T-helper 9 cell (primary cell): Measurements from ENCODE around the gene ASCL3.
A peak's percentile ranks its signal among the peaks of the same experiment; 100 is the strongest.
"Not testable (repeated sequence)": the region's sequence is repeated elsewhere in the genome, so short reads cannot be mapped to it uniquely, and the experiment has no call there.

Source experiments
- DNase-seq: peaks from one replicate; pipeline ENCODE4 v3.0.0-alpha.2; 2020

The ASCL3 gene

GRCh38 chr11:8947230-8947943 lies 4.6 kb upstream of the ASCL3 start:
- DNase-seq, result no peak

DNA sequence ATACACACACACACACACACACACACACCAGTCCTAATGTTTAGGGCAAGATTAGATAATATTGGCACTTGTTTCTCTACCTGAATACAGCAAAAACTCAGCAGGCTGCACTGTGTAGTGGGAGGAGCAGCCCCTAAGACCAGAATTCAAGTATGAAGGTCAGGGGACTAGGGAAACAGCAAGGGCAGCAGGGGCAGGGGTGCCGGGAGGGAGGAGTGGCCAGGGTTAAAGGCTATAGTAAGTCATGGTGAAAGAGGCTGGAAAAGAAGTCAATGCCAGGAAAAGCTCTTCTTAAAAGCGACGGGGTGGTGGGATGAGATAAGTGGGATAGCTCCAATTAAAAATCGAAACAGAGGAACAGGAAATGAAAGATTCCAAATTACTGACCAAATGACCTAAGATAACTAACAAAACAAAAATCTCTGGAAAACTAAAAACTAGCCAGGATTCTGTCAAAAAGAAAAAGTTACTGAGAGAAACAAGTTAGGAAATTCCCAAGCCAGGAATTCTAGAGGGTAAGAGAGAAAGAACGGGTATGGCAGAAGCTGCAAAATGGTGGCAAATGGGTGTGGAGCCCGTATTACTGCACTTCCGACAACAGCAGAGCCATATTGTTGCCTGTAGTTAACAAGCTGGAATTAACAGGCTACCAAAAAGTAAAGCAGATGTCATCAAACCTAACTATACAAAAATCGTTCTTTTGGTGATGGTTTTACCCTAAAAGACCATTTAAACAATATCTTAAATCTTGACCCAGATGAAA lies 1.3 kb downstream of the ASCL3 start:
- DNase-seq, result no peak

DNA sequence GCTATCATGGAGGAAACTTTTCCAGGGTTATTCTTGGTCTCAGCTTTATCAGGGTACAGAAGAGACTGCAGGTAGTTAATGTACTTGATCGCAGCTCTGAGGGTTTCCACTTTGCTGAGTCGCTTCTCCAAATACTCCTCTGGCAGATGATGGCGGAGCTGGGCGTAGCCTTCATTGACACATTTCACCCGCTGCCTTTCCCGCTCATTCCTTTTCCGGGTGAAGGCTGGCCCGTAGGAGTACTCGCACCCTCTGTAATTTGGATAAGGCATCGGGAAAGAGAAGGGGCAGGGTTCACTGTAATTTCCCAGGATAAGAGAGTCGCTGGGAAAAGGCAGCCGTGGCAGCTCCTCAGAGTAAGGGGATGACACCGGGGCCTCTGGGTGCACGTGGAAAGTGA lies 5.2 kb downstream of the ASCL3 start:
- no peak for DNase-seq

- no peak for DNase-seq
Observed at GRCh38 chr11:8937159-8937558, 5.7 kb downstream of the ASCL3 start.

GRCh38 chr11:8935789-8936188 lies 7.0 kb downstream of the ASCL3 start:
- DNase-seq, result not testable (repeated sequence)

GRCh38 chr11:8934742-8935488 lies 7.9 kb downstream of the ASCL3 start:
- no peak for DNase-seq

GRCh38 chr11:8933931-8934330 lies 8.9 kb downstream of the ASCL3 start:
- no peak for DNase-seq

- no peak for DNase-seq
Observed at GRCh38 chr11:8932564-8933180, 10.1 kb downstream of the ASCL3 start, which contains the start of gene C11orf16. Gene C11orf16, minus strand, starts transcription at chr11:8932947. Its CDS starts 639 bp downstream, at chr11:8932308.

GRCh38 chr11:8930456-8931175 lies 12.2 kb downstream of the ASCL3 start:
- DNase-seq, result no peak

DNA sequence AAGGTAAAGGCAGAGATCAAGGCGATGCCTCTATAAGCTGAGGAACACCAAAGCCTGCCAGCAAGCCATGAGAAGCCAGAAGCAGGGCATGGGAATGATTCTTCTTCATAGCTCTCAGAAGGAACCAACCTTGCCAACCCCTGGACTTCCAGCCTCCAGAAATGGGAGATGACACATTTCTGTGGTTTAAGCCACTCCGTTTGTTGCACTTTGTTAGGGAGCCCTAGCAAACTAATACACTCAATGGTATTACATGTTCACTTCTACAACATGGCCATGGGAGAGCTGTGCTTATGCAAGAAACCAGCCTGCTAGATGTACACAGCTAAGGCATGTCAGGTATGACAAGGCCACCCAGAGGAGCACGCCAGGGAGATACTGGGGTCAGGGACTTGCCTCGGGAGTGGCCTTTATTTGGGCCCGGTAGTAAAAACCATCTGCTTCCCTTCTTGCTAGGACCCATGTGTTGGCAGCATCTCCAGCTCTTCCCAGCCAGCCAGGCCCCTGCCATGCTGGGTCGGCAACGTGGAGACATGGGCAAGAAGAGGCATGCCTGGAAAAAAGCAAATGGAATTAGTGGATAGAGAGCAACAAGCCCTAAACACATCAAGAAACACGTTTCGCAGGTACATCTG lies 13.7 kb downstream of the ASCL3 start:
- no peak for DNase-seq

- DNase-seq, result no peak
Observed at GRCh38 chr11:8928205-8928604, 14.6 kb downstream of the ASCL3 start.

- no peak for DNase-seq
Observed at GRCh38 chr11:8927233-8927632, 15.6 kb downstream of the ASCL3 start.

DNA sequence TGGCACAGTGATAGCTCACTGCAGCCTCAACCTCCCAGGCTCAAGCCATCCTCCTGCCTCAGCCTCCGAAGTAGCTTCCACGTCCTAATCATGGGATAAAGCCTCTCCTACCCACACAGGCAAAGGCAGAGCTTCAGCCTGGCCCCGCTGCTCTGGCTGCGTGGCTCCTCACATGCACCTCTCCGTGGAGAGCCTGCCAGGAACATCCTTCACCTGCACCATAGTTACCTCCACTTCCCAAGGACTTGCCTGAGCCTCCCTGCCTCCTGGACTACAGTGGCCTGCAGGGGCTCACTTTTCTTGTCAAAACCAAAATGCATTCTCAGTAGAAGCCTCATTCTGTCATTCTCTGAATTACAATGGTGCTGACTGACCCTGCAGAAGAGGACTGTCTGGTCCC lies 16.6 kb downstream of the ASCL3 start:
- no peak for DNase-seq

GRCh38 chr11:8925711-8926110 lies 17.1 kb downstream of the ASCL3 start:
- DNase-seq, result no peak

GRCh38 chr11:8922691-8923090 lies 20.1 kb downstream of the ASCL3 start:
- no peak for DNase-seq

- no peak for DNase-seq
Observed at GRCh38 chr11:8917157-8917825, 25.5 kb downstream of the ASCL3 start.

GRCh38 chr11:8914661-8915018 lies 28.2 kb downstream of the ASCL3 start:
- no peak for DNase-seq

DNA sequence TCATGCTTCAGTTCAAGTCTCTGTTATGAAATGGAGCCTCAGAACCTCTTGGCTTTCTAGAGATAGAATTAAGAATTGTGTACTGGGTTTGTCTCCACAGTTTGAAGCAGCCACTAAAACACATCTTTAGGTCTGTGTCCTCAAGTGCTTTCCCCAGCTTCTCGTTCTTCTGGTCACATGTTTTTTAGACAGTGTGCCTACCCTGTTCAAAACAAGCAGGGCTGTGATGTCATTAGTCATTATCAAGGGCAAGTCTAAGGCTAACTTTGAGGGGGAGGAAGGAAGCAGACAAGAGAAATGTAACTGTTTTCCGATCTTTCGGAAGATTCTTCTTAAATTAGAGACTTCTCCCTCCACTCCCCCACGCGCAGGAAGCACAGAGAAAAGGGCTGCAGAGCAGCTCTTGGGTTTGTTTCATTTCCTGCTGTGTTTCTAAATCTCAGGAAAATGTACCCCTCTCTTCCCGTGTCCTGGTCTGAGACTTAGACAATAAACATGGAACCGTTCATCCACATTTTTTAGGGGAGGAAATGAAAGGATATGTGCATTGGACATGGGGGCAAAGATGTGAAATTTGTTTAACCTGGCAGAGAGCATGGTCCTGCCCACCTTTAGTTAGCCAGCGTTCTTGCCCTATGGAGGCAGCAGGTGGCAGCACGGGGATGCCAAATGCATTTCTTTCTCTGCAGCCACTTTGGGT lies 28.7 kb downstream of the ASCL3 start:
- peak; percentile 22 for DNase-seq

DNA sequence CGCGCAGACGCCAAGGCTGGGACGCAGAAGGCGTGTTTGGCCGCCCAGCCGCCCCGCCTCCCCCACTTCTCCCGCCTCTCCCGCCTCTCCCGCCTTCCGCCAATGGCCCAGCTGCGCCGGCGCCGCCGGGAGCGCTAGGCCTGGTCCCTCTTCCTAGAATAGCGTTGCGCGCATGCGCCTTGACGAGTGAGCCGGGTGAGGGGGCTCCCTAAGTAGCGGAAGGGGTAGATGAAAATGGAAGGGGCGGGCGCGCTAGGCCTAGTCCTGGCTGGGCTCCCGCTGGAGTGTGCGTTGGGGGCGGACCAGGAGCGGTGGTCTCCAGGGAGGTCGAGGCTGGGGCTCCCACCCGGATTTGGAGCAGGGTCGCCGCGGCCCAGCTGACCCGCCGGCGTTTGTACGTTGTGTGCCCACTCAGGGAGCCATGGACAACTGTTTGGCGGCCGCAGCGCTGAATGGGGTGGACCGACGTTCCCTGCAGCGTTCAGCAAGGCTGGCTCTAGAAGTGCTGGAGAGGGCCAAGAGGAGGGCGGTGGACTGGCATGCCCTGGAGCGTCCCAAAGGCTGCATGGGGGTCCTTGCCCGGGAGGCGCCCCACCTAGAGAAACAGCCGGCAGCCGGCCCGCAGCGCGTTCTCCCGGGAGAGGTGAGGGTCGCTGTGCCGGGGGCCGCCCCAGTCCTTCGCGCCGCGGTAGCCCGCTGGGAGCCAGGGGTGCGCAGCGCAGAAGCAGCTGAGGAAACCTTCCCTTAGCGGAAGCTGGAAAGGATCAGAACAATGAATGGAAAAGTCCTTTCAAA lies 31.6 kb downstream of the ASCL3 start, which contains the start of gene AKIP1:
Gene AKIP1, plus strand, starts transcription at position 161 of the 795 bp plus-strand sequence. Its CDS starts 261 bp downstream, at position 422.
- peak; percentile 70 for DNase-seq

DNA sequence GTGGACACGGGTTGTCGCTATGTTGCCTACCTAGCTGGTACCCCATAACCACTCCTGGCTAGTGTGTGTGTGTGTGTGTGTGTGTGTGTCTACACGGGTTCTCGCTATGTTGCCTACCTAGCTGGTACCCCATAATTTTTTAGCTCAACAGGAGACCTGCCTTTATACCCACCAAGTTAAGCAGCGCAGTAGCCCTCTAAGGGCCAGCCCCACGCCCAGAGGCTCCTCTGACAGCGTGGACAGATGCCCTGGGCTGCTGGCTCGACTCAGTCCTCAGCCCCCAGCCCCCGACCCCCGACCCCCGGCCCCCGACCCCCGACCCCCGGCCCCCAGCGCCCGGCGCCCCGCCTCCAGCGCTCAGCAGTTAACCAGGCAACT lies 32.2 kb downstream of the ASCL3 start:
- no peak for DNase-seq
